ENCODE measurements around the gene SPEM3. TPM values are rescaled to one million over a fixed set of nuclear protein-coding genes. Genes with fewer than 3 reads are reported as not detected.
"Not testable (repeated sequence)": the region's sequence is repeated elsewhere in the genome, so short reads cannot be mapped to it uniquely, and the experiment has no call there.

SPEM3 gene
- total RNA-seq, 1 donor from 2014 or later, result not detected

GRCh38 chr17:7468804-7469389, 40.2 kb downstream of the SPEM3 start:
- no peak for ATAC-seq
- Histone ChIP-seq H3K36me3 (peaks cover 21% of the 10 kb centered on the region), H3K9me3 (no peaks in the 10 kb centered on the region), H3K4me1 (peaks cover 17% of the 10 kb centered on the region), H3K27ac (peak overlapping the region; percentile 51), H3K4me3 (no peak overlapping the region), H3K27me3 (no peaks in the 10 kb centered on the region)
- TF ChIP-seq, protein P1, sequence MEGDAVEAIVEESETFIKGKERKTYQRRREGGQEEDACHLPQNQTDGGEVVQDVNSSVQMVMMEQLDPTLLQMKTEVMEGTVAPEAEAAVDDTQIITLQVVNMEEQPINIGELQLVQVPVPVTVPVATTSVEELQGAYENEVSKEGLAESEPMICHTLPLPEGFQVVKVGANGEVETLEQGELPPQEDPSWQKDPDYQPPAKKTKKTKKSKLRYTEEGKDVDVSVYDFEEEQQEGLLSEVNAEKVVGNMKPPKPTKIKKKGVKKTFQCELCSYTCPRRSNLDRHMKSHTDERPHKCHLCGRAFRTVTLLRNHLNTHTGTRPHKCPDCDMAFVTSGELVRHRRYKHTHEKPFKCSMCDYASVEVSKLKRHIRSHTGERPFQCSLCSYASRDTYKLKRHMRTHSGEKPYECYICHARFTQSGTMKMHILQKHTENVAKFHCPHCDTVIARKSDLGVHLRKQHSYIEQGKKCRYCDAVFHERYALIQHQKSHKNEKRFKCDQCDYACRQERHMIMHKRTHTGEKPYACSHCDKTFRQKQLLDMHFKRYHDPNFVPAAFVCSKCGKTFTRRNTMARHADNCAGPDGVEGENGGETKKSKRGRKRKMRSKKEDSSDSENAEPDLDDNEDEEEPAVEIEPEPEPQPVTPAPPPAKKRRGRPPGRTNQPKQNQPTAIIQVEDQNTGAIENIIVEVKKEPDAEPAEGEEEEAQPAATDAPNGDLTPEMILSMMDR (IDR thresholded peaks at IDR 0.05), result no peak
- no peak for DNase-seq
- intact Hi-C loops (cut with DNase I), result no loop called here

DNA sequence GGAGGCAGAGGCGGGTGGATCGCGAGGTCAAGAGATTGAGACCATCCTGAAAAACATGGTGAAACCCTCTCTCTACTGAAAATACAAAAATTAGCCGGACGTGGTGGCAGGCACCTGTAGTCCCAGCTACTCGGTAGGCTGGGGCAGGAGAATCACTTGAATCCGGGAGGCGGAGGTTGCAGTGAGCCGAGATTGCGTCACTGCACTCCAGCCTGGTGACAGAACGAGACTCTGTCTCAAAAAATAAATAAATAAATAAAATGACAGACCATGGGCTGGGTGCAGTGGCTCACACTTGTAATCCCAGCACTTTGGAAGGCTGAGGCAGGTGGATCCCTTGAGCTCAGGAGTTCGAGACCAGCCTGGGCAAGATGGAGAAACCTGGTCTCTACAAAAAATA, 41.2 kb downstream of the SPEM3 start:
- intact Hi-C loops (cut with DNase I); H3K27me3 ChIP-seq; H3K4me3 ChIP-seq; ATAC-seq; DNase-seq; H3K27ac ChIP-seq; H3K9me3 ChIP-seq: not testable (repeated sequence)
- Histone ChIP-seq H3K36me3 (peaks cover 13% of the 10 kb centered on the region), H3K4me1 (peaks cover 21% of the 10 kb centered on the region)

GRCh38 chr17:7470457-7470973, 41.9 kb downstream of the SPEM3 start:
- intact Hi-C loops (cut with DNase I); H3K9me3 ChIP-seq; H3K27me3 ChIP-seq; DNase-seq; H3K27ac ChIP-seq; ATAC-seq; H3K4me3 ChIP-seq; H3K36me3 ChIP-seq: not testable (repeated sequence)
- peaks cover 28% of the 10 kb centered on the region for H3K4me1 ChIP-seq

- H3K27ac ChIP-seq, result peak overlapping the region; percentile 12
- peaks cover 40% of the 10 kb centered on the region for H3K4me1 ChIP-seq
- TF ChIP-seq, protein P1 (IDR thresholded peaks at IDR 0.05), result no peak
- H3K36me3 ChIP-seq, result no peaks in the 10 kb centered on the region
- no peak overlapping the region for H3K4me3 ChIP-seq
- no peaks in the 10 kb centered on the region for H3K27me3 ChIP-seq
- ATAC-seq (no peak), DNase-seq (no peak)
- intact Hi-C loops (cut with DNase I), result no loop called here
- H3K9me3 ChIP-seq, result no peaks in the 10 kb centered on the region
Measured at GRCh38 chr17:7471729-7472128, 43.1 kb downstream of the SPEM3 start.

GRCh38 chr17:7474767-7475166, 46.1 kb downstream of the SPEM3 start:
- H3K36me3 ChIP-seq; ATAC-seq; H3K4me3 ChIP-seq; H3K27me3 ChIP-seq; intact Hi-C loops (cut with DNase I); H3K9me3 ChIP-seq: not testable (repeated sequence)
- H3K4me1 ChIP-seq, result peaks cover 42% of the 10 kb centered on the region
- H3K27ac ChIP-seq, result peak overlapping the region; percentile 99
- DNase-seq, result peak; percentile 84

GRCh38 chr17:7475764-7476422, 47.2 kb downstream of the SPEM3 start:
- DNase-seq, result no peak
- Histone ChIP-seq H3K4me1 (peaks cover 45% of the 10 kb centered on the region), H3K4me3 (no peak overlapping the region), H3K9me3 (no peaks in the 10 kb centered on the region), H3K27me3 (no peaks in the 10 kb centered on the region), H3K36me3 (no peaks in the 10 kb centered on the region), H3K27ac (peak overlapping the region; percentile 99)
- TF ChIP-seq, protein P1 (IDR thresholded peaks at IDR 0.05), result no peak
- ATAC-seq, result peak; percentile 35
- intact Hi-C loops (cut with DNase I), result no loop called here

- H3K4me1 ChIP-seq, result peaks cover 43% of the 10 kb centered on the region
- intact Hi-C loops (cut with DNase I), result no loop called here
- H3K4me3 ChIP-seq, result no peak overlapping the region
Measured at GRCh38 chr17:7476494-7476893, 47.8 kb downstream of the SPEM3 start.

More at GRCh38 chr17:7476494-7476893, 47.8 kb downstream of the SPEM3 start:
- TF ChIP-seq, protein P1 (IDR thresholded peaks at IDR 0.05), result no peak
- Histone ChIP-seq H3K9me3 (no peaks in the 10 kb centered on the region), H3K27me3 (no peaks in the 10 kb centered on the region), H3K27ac (peak overlapping the region; percentile 99), H3K36me3 (no peaks in the 10 kb centered on the region)
- no peak for ATAC-seq
- no peak for DNase-seq
